Measurements from ENCODE around the gene ZP1.

Gene ZP1

GRCh38 chr11:60910281-60910687, 42.9 kb downstream of the ZP1 start:
- no peak for DNase-seq (ENCODE audit: low spot score)

DNA sequence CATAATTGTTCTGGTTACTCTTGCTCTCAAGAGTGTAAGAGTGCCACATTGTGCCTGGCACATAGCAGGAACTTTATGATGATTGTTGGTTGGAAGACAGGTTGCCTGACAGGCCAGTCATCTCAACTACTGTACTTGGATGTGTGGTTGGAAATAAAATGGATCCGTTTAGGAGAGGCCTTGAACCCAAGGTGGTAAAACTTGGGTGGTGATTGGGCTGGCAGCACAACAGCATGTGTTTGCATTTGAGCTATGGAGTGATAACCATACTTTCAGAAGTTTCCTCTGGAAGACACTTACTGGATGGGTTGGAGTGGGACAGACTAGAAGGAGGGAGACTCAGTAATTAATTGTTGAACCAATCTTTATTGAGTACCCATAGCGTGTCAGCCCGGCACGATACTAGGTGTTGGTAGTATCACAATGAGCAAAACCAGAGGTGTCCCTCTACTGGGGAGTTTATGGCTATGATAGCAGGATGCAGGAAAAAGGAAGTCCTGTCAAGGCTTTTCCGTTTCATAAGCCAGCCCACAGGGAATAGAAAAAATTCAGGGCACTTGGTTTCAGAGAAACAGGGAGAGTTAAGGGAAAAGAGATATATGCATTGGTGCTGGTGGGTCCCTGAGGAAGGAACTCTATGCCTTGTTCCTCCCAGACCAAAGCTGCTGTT, 43.5 kb downstream of the ZP1 start:
- DNase-seq (ENCODE audit: low spot score), result no peak

DNA sequence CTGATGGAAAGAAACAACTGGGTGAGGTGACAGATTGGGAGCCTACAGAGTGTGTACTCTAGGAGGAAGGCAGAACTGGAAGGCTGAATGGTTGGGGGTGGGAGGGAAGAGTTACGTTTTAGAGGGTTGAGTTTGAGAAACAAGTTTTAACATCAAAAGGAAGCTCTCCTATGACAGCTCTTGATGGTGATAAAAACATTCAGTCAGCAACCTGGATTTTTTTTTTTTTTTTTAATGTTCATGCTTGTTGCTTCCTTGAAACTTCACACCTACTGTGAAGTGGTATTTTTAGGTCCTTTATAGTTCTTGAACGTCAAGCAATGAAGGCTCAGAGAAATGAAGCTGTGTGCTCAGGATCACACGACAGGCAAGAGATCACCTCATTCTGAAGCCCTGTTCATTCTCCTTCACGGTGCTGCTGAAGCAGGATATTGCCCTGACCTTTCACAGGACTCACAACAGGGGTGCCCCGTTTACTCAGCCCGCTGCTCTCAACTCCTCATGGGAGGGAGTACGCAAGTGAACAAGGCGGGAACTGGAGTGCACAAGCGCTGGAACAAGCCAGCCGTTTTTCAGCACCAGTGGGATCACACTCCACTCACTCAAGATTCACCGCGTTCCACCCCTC, 45.0 kb downstream of the ZP1 start:
- no peak for DNase-seq (ENCODE audit: low spot score)

GRCh38 chr11:60912851-60913528, 45.6 kb downstream of the ZP1 start:
- DNase-seq (ENCODE audit: low spot score), result no peak

GRCh38 chr11:60913793-60914632, 46.7 kb downstream of the ZP1 start, which contains the start of gene TMEM109:
TSS of gene TMEM109 (plus strand) at chr11:60914158. CDS start at chr11:60919694, 5,536 bp downstream.
- DNase-seq (ENCODE audit: low spot score), result peak; percentile 90

GRCh38 chr11:60914633-60915247, 47.4 kb downstream of the ZP1 start:
- DNase-seq (ENCODE audit: low spot score), result no peak

- DNase-seq (ENCODE audit: low spot score), result peak; percentile 25
These were observed 48.0 kb downstream of the ZP1 start for GRCh38 chr11:60915248-60915914.

DNA sequence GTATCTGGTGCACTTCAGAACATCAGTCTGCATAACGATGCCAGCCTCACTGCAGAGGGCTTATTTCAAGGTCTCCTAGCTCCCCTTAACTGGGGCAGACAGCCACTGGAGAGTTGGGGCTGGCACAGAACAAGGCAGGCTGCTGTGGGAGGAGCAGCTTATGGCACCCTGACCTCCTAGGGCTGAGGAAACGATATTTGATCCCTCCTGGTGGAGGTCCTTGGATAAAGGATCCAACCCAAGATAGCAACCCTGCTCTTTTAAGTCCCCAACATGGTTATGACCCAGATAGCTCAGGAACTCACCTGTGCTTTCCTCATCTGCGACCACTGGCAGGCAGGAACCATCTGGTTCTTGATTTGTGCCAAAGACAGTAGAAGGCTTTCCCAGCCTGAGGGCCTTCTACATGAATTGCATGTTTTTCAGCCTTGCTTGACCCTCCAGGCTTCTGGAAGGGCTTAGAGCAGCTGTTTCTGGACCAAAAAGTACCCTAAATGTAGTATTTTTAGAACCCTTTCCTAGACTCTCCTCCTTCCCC, 49.4 kb downstream of the ZP1 start:
- DNase-seq (ENCODE audit: low spot score), result no peak

- DNase-seq (ENCODE audit: low spot score), result no peak
These were observed 49.9 kb downstream of the ZP1 start for GRCh38 chr11:60917267-60917666.

DNA sequence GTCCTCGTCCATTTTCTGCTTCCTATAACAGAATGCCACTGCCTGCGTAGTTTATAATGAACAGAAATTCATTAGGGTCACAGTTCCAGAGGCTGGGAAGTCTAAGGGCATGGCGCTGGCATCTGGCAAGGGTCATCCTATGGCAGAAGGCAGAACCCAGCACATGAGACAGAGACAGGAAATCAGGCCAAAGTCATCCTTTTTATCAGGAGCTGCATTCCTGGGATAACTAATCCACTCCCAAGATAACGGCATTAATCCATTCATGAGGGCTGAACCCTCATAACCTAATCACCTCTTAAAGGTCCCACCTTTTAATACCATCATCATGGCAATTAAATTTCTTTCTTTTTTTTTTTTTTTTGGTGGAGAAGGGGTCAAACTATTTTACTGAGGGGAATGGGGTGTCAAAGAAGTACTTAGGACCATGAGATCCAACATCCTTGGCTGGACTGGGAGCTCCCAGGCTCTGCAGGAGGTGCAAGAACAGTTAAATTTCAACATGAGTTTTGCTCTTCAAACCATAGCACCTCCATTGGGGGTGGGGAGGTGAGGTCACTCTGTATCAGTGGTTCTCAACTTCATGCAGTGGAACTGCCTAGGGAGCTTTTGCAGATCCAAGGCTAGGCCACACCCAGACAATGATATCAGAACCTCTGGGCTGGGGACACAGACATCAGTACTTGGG, 51.1 kb downstream of the ZP1 start:
- no peak for DNase-seq (ENCODE audit: low spot score)

GRCh38 chr11:60918939-60919265, 51.6 kb downstream of the ZP1 start:
- DNase-seq (ENCODE audit: low spot score), result no peak

GRCh38 chr11:60919320-60919719, 52.0 kb downstream of the ZP1 start:
- no peak for DNase-seq (ENCODE audit: low spot score)

- DNase-seq (ENCODE audit: low spot score), result no peak
These were observed 52.6 kb downstream of the ZP1 start for GRCh38 chr11:60919956-60920355.

DNA sequence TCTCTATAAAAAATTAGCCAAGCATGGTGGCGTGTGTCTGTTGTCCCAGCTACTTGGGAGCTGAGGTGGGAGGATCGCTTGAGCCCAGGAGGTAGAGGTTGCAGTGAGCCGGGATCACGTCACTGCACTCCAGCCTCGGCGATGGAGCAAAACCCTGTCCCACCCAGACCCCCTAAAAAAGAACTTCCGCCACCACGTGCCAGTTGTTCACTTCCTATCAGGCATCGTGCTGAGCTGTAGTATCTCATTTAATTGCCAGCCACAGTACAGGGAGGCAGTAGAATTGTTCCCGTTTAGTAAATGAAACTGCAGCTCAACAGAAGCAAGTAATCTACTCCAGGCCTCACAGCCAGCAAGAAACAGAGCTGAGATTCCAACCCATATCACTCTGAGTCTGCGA, 53.9 kb downstream of the ZP1 start:
- no peak for DNase-seq (ENCODE audit: low spot score)

DNA sequence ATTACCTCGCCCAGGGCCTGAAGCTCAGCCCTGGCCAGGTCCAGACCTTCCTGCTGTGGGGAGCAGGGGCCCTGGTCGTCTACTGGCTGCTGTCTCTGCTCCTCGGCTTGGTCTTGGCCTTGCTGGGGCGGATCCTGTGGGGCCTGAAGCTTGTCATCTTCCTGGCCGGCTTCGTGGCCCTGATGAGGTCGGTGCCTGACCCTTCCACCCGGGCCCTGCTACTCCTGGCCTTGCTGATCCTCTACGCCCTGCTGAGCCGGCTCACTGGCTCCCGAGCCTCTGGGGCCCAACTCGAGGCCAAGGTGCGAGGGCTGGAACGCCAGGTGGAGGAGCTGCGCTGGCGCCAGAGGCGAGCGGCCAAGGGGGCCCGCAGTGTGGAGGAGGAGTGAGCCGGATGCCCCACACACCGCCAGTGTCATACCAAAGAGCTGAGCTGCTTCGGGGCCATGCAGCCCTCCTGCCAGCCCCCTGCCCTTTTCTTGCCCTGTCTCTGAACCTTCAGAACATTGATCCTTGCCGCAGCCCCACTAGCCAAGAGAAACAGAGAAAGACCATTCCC, 54.5 kb downstream of the ZP1 start:
- DNase-seq (ENCODE audit: low spot score), result no peak

GRCh38 chr11:60922906-60923305, 55.6 kb downstream of the ZP1 start:
- no peak for DNase-seq (ENCODE audit: low spot score)

GRCh38 chr11:60923326-60923725, 56.0 kb downstream of the ZP1 start:
- DNase-seq (ENCODE audit: low spot score), result no peak

DNA sequence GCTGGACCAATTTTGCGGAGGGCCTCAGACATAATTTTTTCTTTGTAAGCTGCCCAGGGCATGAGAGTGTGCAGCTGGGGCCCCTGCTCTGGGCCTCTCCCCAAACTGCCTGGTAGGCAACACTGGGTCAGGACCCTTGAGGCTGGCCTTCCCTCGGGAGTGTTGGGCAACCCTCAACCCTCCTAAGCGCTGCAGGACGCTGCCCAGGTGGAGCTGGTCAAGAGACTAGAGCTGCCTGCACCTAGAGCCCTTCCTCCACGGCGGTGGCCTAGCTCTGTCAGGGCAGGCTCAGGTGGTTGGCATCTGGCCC, 56.4 kb downstream of the ZP1 start:
- DNase-seq (ENCODE audit: low spot score), result no peak

GRCh38 chr11:60924110-60924905, 57.0 kb downstream of the ZP1 start, which contains the start of gene TMEM132A:
TSS of gene TMEM132A (plus strand) at chr11:60924460. CDS start at chr11:60924634, 174 bp downstream.
- DNase-seq (ENCODE audit: low spot score), result no peak

All from hematopoietic multipotent progenitor cell treated with erythropoietin and hydrocortisone succinate and interleukin-3 and kit ligand, for 17 days (in vitro differentiated cells).